Measurements from ENCODE around the gene PLD1. TPM values are rescaled to one million over a fixed set of nuclear protein-coding genes. Genes with fewer than 3 reads are reported as not detected.

PLD1 gene
- total and polyA plus RNA-seq, 10 donors: 3.0 to 75.2 (median 54.0) TPM

- no peak for TF ChIP-seq POLR2AphosphoS5 (IDR thresholded peaks at IDR 0.05)
- no peak for TF ChIP-seq POLR2A (IDR thresholded peaks at IDR 0.05)
- no peak for TF ChIP-seq CTCF (IDR thresholded peaks at IDR 0.05 in 8 of 11, conservative IDR thresholded peaks at IDR 0.05 in 3 of 11)
- Histone ChIP-seq H3K9me3 (no peaks in the 10 kb centered on the region), H3K4me1 (peaks cover 0 to 37% (median 16%) of the 10 kb centered on the region in 6 donors), H3K27me3 (replicated peaks in 1 of 7) (no peaks in the 10 kb centered on the region), H3K4me3 (no peak overlapping the region), H3K36me3 (no peaks in the 10 kb centered on the region), H3K27ac (no peak overlapping the region)
- WGBS, 5 donors: 94 to 100% (median 100%) methylated on average over 1 of the region's 1 CpG
- intact Hi-C loops (cut with DNase I; ENCODE audit: low total_unique reads): no loop called here
- no peak for DNase-seq
Observed at GRCh38 chr3:171799501-171799900, 10.8 kb downstream of the PLD1 start.

GRCh38 chr3:171797873-171798272, 12.4 kb downstream of the PLD1 start:
- Histone ChIP-seq H3K36me3 (no peaks in the 10 kb centered on the region), H3K27ac (no peak overlapping the region), H3K4me1 (peaks cover 0 to 30% (median 12%) of the 10 kb centered on the region in 6 donors), H3K9me3 (no peaks in the 10 kb centered on the region), H3K4me3 (no peak overlapping the region), H3K27me3 (replicated peaks in 1 of 7) (no peaks in the 10 kb centered on the region)
- DNase-seq: no peak
- TF ChIP-seq POLR2A (IDR thresholded peaks at IDR 0.05) (no peak), CTCF (IDR thresholded peaks at IDR 0.05 in 8 of 11, conservative IDR thresholded peaks at IDR 0.05 in 3 of 11) (no peak), POLR2AphosphoS5 (IDR thresholded peaks at IDR 0.05) (no peak)
- WGBS, 5 donors: 75 to 95% (median 82%) methylated on average over 3 of the region's 3 CpGs
- intact Hi-C loops (cut with DNase I; ENCODE audit: low total_unique reads): no loop called here

- no peak for DNase-seq
- no peaks in the 10 kb centered on the region for H3K9me3 ChIP-seq
- H3K4me3 ChIP-seq: no peak overlapping the region
- no peak for TF ChIP-seq POLR2AphosphoS5 (IDR thresholded peaks at IDR 0.05)
- no peak for TF ChIP-seq CTCF (IDR thresholded peaks at IDR 0.05 in 8 of 11, conservative IDR thresholded peaks at IDR 0.05 in 3 of 11)
- TF ChIP-seq POLR2A (IDR thresholded peaks at IDR 0.05): no peak
- H3K36me3 ChIP-seq: no peaks in the 10 kb centered on the region
- no peaks in the 10 kb centered on the region for H3K27me3 ChIP-seq (replicated peaks in 1 of 7)
- intact Hi-C loops (cut with DNase I; ENCODE audit: low total_unique reads): no loop called here
- WGBS, 5 donors: 62 to 82% (median 71%) methylated on average over 1 of the region's 1 CpG
- H3K4me1 ChIP-seq: peaks cover 0 to 30% (median 14%) of the 10 kb centered on the region in 6 donors
- no peak overlapping the region for H3K27ac ChIP-seq
Observed at GRCh38 chr3:171797265-171797679, 13.0 kb downstream of the PLD1 start.

GRCh38 chr3:171796625-171797264, 13.5 kb downstream of the PLD1 start:
- H3K27me3 ChIP-seq (replicated peaks in 1 of 7): no peaks in the 10 kb centered on the region
- WGBS, 5 donors: 89 to 97% (median 93%) methylated on average over 4 of the region's 4 CpGs

More at GRCh38 chr3:171796625-171797264, 13.5 kb downstream of the PLD1 start:
- H3K4me1 ChIP-seq: peaks cover 0 to 30% (median 15%) of the 10 kb centered on the region in 6 donors
- intact Hi-C loops (cut with DNase I; ENCODE audit: low total_unique reads): no loop called here
- TF ChIP-seq POLR2AphosphoS5 (IDR thresholded peaks at IDR 0.05) (no peak), CTCF (IDR thresholded peaks at IDR 0.05 in 8 of 11, conservative IDR thresholded peaks at IDR 0.05 in 3 of 11) (no peak), POLR2A (IDR thresholded peaks at IDR 0.05) (no peak)
- DNase-seq: no peak
- H3K4me3 ChIP-seq: no peak overlapping the region
- no peaks in the 10 kb centered on the region for H3K36me3 ChIP-seq
- no peak overlapping the region for H3K27ac ChIP-seq
- H3K9me3 ChIP-seq: no peaks in the 10 kb centered on the region
